Measurements from ENCODE around the gene BNC2.

The BNC2 gene

DNA sequence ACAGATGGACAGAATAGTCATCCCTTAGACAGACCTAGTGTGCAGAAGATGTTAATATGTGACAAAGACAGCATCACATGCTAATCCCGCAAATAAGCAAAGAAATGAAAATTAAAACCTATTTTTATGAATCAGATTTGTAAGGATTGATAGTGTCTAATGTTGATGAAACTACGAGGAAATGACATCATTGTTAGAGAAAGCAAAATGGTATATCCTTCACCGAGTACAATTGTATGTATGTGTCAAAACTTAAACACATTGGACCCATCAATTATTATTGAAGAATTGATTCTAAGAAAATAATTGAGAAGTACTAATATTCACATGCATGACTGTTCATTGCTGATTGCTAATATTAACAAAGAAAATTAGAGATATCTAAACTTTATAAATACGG, 493.2 kb downstream of the BNC2 start:
- Mint-ChIP-seq H3K27ac (no peak overlapping the region), H3K36me3 (no peaks in the 10 kb centered on the region), H3K9me3 (ENCODE audit: low read depth) (no peaks in the 10 kb centered on the region), H3K27me3 (peaks cover 1% of the 10 kb centered on the region), H3K4me3 (no peak overlapping the region), H3K4me1 (ENCODE audit: low read depth) (no peaks in the 10 kb centered on the region)

DNA sequence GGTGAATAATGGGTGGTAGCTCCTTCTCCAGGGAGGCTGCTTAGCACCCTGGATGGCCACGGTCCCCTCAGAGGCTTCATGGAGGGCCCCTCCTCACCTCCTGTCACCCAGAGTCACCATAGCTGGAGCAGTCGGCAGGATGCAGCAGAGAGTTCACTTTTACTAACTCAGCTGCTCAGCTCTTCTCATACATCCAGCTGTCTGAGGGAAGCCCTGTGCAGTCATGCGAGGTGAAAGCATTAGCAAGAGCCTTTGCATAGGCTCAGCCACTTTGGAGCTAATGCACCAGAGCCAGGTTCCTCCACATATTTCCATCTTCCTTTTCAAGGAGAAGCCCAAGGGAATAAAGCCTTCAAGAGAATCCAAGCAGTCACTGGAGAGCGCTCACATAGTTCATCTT, 499.2 kb downstream of the BNC2 start:
- Mint-ChIP-seq H3K27me3 (no peaks in the 10 kb centered on the region), H3K9me3 (ENCODE audit: low read depth) (peaks cover 5% of the 10 kb centered on the region), H3K36me3 (no peaks in the 10 kb centered on the region), H3K4me3 (no peak overlapping the region), H3K27ac (no peak overlapping the region), H3K4me1 (ENCODE audit: low read depth) (no peaks in the 10 kb centered on the region)

DNA sequence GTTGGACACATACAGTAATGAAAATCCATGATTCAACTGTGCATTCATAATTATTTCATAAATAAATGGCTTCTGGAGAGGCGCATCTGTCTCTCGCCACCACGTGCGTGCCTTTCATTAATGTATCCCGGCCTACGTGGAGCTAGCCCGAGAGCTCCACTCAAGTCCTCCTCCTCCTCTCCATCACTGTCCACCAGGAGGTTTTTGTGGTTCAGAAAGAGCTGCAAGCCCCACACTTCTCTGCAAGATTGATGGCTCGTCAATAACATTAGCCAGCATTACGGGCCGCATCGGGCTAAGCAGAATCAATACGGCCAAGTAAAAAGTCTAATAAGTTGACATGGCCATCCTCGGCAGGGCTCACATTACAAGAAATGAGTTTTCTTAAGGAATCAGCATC, 499.8 kb downstream of the BNC2 start:
- Mint-ChIP-seq H3K9me3 (ENCODE audit: low read depth) (peaks cover 5% of the 10 kb centered on the region), H3K27ac (no peak overlapping the region), H3K4me3 (no peak overlapping the region), H3K36me3 (no peaks in the 10 kb centered on the region), H3K27me3 (no peaks in the 10 kb centered on the region), H3K4me1 (ENCODE audit: low read depth) (no peaks in the 10 kb centered on the region)

DNA sequence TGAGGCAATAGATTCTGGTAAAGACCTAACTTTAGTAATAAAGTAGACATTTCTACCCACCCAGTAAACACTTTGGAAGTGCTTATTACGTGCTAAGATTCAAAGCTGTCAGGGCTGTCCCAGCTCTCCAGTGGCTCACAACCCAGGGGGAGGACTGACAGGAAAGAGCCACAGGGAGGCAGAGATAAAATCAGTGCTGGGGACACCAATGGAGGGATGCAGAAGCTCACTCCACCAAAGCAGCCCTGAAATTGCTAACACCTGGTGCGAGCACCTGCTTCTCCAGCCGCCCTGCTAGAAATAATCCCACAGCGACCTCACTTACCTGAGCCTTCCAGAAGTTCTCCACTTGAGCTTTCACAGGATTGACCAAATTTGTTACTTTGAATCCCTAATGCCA, 501.0 kb downstream of the BNC2 start:
- H3K9me3 Mint-ChIP-seq (ENCODE audit: low read depth) = peaks cover 5% of the 10 kb centered on the region
- H3K27me3 Mint-ChIP-seq = no peaks in the 10 kb centered on the region
- no peak overlapping the region for H3K27ac Mint-ChIP-seq

DNA sequence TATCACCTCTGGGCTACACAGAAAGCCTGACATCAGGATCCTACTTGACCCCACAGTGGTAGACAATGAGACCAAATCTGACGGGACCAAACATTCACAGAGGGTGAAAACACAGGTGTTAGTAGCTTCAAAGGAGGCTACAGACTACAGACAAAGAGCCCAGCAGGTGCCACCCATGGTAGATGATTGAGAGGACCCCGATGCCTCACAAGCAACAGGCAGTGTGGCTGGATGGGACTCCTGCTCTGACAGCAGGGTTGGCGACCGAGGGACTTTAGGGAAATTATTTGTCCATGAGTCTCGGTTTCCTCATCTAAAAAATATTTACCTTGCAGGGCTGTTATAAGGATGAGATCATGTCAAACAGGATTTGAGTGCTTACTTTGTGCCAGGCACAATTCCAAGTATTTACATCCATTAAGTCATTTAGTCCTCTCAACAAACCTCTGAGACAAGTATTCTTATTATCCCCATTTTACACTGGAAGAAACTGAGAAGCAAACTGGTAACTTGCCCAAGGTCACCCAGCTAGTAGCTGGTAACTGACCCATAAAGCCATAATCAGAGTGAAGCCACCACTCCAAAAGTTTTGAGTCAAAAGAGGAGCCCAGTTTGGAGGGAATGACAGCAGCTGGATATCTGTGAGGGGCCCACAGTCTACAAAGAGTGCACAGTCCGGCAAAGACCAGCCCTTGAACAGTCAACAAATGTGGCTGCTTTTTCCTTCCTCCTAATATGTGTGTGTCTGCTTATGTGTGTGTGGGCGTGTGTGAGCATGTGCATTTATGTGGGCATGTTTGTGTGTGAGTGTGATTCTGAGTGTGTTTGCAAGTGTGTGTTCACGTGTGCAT, 502.0 kb downstream of the BNC2 start:
- no peak overlapping the region for H3K4me3 Mint-ChIP-seq
- peaks cover 5% of the 10 kb centered on the region for H3K9me3 Mint-ChIP-seq (ENCODE audit: low read depth)
- no peak overlapping the region for H3K27ac Mint-ChIP-seq
- no peaks in the 10 kb centered on the region for H3K36me3 Mint-ChIP-seq
- no peaks in the 10 kb centered on the region for H3K4me1 Mint-ChIP-seq (ENCODE audit: low read depth)
- H3K27me3 Mint-ChIP-seq = no peaks in the 10 kb centered on the region

More for the DNA sequence above, 501.0 kb downstream of the BNC2 start:
- H3K4me1 Mint-ChIP-seq (ENCODE audit: low read depth) = no peaks in the 10 kb centered on the region
- no peaks in the 10 kb centered on the region for H3K36me3 Mint-ChIP-seq
- H3K4me3 Mint-ChIP-seq = no peak overlapping the region

DNA sequence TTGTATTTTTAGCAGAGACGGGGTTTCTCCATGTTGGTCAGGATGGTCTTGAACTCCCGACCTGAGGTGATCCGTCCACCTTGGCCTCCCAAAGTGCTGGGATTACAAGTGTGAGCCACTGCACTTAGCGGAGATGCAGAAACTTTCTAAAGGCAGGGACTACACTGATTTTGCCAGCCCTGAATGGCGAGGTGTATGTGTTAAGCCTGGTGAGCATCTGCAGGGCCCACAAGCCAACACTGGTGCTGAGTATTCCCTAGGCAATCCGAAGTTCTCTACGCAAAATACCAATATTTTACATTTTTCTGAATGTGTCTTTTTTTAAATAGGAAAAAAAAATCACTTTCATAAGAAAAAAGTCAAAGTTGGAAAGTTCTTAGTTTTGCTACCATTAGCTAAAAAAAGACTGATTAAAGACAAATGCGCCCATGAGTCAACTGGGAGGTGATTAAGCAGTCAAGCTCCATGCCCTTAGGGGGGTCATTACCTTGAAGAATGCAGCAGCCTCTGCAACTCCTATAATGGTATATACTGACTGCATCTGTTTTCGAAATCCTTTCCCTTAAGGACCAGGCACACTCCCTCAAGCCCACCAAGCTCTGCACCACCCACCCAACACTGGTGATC, 502.8 kb downstream of the BNC2 start:
- Mint-ChIP-seq H3K9me3 (ENCODE audit: low read depth) (peaks cover 5% of the 10 kb centered on the region), H3K4me3 (no peak overlapping the region), H3K36me3 (no peaks in the 10 kb centered on the region), H3K27me3 (no peaks in the 10 kb centered on the region), H3K27ac (no peak overlapping the region), H3K4me1 (ENCODE audit: low read depth) (no peaks in the 10 kb centered on the region)

DNA sequence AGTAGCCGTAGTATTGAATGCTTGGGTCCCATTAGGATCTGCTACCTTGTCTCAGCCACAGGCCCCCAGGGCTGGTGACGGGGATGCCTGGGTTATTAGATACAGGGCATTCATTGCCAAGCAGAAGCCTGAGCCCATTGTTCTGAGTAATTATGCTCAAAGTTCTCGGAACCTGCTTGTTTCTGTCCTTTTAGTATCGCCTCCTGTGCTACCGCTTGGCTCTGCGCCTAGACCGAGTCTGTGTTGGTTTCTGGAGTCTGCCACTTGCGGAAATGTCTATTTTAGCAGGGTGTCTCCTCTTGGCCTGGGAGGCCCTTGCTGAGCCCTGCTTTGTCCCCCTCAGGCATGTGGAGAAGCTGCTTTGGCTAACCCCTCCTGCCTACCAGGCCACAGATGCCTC, 506.1 kb downstream of the BNC2 start:
- H3K27ac Mint-ChIP-seq = no peak overlapping the region
- H3K4me3 Mint-ChIP-seq = no peak overlapping the region
- no peaks in the 10 kb centered on the region for H3K36me3 Mint-ChIP-seq
- peaks cover 5% of the 10 kb centered on the region for H3K9me3 Mint-ChIP-seq (ENCODE audit: low read depth)
- H3K27me3 Mint-ChIP-seq = no peaks in the 10 kb centered on the region
- H3K4me1 Mint-ChIP-seq (ENCODE audit: low read depth) = no peaks in the 10 kb centered on the region

DNA sequence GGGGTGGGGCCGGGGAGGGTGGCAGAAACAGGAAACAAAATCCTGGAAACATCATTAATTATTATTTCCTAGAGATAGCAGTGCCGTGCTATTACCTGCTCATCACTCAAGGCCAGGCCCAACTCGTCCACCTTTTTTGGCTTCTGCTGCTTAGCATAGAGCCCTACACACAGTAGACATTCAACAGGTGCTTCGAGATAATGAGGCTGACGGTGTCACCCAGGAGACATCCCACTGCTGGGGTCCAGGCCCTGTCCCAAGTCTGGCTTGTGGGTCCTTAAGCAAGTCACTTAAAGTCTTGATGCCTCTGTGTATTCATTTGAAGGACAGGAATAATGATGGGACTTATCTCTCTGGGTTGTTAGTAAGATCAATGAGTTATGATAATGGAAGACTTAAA, 506.6 kb downstream of the BNC2 start:
- Mint-ChIP-seq H3K27me3 (no peaks in the 10 kb centered on the region), H3K36me3 (no peaks in the 10 kb centered on the region), H3K9me3 (ENCODE audit: low read depth) (peaks cover 5% of the 10 kb centered on the region), H3K27ac (no peak overlapping the region), H3K4me1 (ENCODE audit: low read depth) (no peaks in the 10 kb centered on the region), H3K4me3 (no peak overlapping the region)

DNA sequence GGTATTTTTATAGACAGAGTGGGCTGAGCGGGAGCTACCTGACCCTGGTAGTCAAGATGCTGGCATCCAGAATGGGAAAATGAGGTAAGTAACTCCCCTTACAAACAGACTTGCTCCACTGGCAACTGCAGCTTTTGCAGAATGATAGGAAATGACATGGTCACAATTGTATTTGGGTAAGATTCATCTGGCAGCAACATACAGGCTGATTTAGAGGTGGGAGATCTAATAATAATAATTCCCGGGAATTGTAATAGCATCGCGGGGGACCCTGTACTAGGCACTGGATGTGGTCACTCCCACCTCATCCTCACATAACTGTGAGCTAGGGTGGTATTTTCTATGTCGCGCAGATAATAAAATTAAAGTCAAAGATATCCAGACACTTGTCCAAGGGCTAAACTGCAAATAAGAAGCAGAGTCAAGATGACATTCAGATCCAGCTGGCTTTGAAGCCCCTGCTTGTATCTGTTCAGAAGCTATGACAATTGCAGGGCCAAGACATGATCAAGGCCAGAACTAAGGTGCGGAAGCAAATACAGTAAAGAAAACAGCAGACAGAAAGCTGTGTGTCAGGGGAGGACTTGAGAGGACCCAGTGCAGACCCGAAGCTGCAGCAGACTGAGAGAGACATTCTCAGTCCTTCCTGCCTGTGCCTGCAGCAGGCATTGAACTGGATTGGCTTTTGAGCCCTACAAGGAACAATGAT, 507.2 kb downstream of the BNC2 start:
- Mint-ChIP-seq H3K27ac (no peak overlapping the region), H3K36me3 (no peaks in the 10 kb centered on the region)

DNA sequence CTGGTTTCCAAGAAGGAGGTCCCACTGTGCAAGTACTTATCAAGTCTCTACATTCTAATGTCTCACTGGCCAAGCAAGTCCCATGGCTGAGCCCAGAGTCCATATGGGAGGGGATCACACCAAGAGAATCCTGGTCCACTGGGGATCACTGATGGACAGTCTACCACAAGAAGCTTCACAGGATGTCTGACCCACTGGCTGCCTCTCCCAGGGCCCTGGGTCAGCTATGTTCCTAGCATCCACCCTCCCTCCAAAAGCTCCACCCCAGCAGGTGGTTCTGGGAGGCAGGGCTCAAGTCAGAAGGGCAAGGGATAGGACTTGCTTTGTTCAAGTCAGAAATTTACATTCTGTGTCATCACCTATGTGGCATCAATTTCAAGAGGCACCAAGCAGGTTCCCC, 508.5 kb downstream of the BNC2 start:
- Mint-ChIP-seq H3K27me3 (no peaks in the 10 kb centered on the region), H3K4me3 (no peak overlapping the region), H3K4me1 (ENCODE audit: low read depth) (no peaks in the 10 kb centered on the region), H3K9me3 (ENCODE audit: low read depth) (peaks cover 2% of the 10 kb centered on the region), H3K36me3 (no peaks in the 10 kb centered on the region), H3K27ac (no peak overlapping the region)

More for the DNA sequence above, 507.2 kb downstream of the BNC2 start:
- peaks cover 5% of the 10 kb centered on the region for H3K9me3 Mint-ChIP-seq (ENCODE audit: low read depth)
- H3K4me3 Mint-ChIP-seq = no peak overlapping the region
- no peaks in the 10 kb centered on the region for H3K4me1 Mint-ChIP-seq (ENCODE audit: low read depth)
- no peaks in the 10 kb centered on the region for H3K27me3 Mint-ChIP-seq

DNA sequence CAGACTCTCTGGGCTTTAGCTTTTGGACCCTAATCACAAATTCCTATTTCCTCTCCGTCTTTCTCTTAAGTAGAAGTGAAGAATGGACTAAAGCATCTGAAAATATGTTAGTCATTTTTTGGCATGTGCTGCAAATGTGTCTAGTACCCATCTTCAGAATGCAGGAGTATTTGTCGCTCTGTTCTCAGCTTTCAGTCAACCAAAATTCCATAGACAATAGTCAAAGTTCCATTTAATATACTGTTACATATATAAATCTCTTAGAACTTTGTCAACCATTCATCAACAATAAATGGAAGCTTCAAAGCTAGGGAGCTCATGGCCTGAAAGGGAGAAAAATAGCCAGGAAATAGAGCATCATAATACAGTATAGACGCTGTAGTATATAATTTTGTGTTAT, 509.4 kb downstream of the BNC2 start:
- Mint-ChIP-seq H3K9me3 (ENCODE audit: low read depth) (no peaks in the 10 kb centered on the region), H3K4me1 (ENCODE audit: low read depth) (no peaks in the 10 kb centered on the region), H3K27me3 (no peaks in the 10 kb centered on the region), H3K4me3 (no peak overlapping the region), H3K27ac (no peak overlapping the region), H3K36me3 (no peaks in the 10 kb centered on the region)

DNA sequence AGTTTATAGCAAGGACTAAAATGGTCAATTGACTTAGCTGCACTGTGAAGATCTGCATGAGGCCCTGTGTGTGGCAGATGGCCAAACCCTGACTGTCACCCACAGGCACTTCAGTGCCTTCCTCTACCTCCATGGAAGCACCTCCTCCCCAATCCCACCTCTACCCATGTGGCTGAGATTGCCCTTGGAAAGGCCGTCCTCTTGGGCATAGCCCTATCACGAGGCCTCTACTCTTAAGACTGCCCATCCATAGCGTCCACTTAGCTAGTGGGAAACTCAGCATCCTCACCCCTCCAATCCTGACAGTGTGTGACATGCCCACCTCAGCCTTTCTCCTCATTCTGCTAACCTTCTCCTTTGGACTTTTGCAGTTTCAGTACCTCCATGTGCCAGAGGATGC, 510.2 kb downstream of the BNC2 start:
- H3K27ac Mint-ChIP-seq = no peak overlapping the region
- no peaks in the 10 kb centered on the region for H3K4me1 Mint-ChIP-seq (ENCODE audit: low read depth)
- no peak overlapping the region for H3K4me3 Mint-ChIP-seq

More for the DNA sequence above, 510.2 kb downstream of the BNC2 start:
- H3K36me3 Mint-ChIP-seq = no peaks in the 10 kb centered on the region
- no peaks in the 10 kb centered on the region for H3K27me3 Mint-ChIP-seq
- no peaks in the 10 kb centered on the region for H3K9me3 Mint-ChIP-seq (ENCODE audit: low read depth)
